ENCODE results near the gene VEPH1.

- TF ChIP-seq, protein P1, sequence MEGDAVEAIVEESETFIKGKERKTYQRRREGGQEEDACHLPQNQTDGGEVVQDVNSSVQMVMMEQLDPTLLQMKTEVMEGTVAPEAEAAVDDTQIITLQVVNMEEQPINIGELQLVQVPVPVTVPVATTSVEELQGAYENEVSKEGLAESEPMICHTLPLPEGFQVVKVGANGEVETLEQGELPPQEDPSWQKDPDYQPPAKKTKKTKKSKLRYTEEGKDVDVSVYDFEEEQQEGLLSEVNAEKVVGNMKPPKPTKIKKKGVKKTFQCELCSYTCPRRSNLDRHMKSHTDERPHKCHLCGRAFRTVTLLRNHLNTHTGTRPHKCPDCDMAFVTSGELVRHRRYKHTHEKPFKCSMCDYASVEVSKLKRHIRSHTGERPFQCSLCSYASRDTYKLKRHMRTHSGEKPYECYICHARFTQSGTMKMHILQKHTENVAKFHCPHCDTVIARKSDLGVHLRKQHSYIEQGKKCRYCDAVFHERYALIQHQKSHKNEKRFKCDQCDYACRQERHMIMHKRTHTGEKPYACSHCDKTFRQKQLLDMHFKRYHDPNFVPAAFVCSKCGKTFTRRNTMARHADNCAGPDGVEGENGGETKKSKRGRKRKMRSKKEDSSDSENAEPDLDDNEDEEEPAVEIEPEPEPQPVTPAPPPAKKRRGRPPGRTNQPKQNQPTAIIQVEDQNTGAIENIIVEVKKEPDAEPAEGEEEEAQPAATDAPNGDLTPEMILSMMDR (IDR thresholded peaks at IDR 0.05) = no peak
- TF ChIP-seq EZH2 (IDR thresholded peaks at IDR 0.05; ENCODE audit: borderline replicate concordance, insufficient read depth, low read depth, low read length, poor library complexity, severe bottlenecking) = no peak
Measured at GRCh38 chr3:157516928-157517327, 13.7 kb upstream of the VEPH1 start.

All from B cell (primary cell).